Fibroblast of lung (primary cell): ENCODE results near the gene CACNG3. TPM values are rescaled to one million over a fixed set of nuclear protein-coding genes. Genes with fewer than 3 reads are reported as not detected.

Experiments
- DNase-seq, 2 donors: peaks; one replicate each; pipeline versions ENCODE4 v3.0.0 to v3.0.0-alpha.2; 2010; ENCODE audit warnings: low read depth in 2 of 2
- H2AFZ ChIP-seq: 2 replicates; pipeline ENCODE4 v1.5.1; 2012; ENCODE audit warnings: low read length, control low read depth, inconsistent platforms
- H3K27ac ChIP-seq: 2 replicates; pipeline ENCODE4 v1.5.1; 2011; ENCODE audit warnings: low read length, control low read depth; ENCODE audit not compliant: insufficient read depth
- H3K27me3 ChIP-seq: 2 replicates; pipeline ENCODE4 v1.5.1; 2011; ENCODE audit warnings: mild to moderate bottlenecking, low read length; ENCODE audit not compliant: control insufficient read depth, insufficient read depth
- H3K36me3 ChIP-seq: 2 replicates; pipeline ENCODE4 v1.5.1; 2011; ENCODE audit warnings: low read length; ENCODE audit not compliant: control insufficient read depth, insufficient read depth
- H3K4me1 ChIP-seq: 2 replicates; pipeline ENCODE4 v1.5.1; 2011; ENCODE audit warnings: low read length; ENCODE audit not compliant: control insufficient read depth, insufficient read depth; ENCODE audit errors: extremely low read depth
- H3K4me2 ChIP-seq: 2 replicates; pipeline ENCODE4 v1.5.1; 2011; ENCODE audit warnings: low read length, control low read depth; ENCODE audit not compliant: insufficient read depth; ENCODE audit errors: extremely low read depth
- H3K4me3 ChIP-seq, 4 experiments: fragments of 200-600 bp in 1 of 4; sonication (generic) in 1 of 4; replicated peaks in 1 of 4; 2 replicates each; pipeline ENCODE4 v1.5.1; 2011 to 2016; ENCODE audit warnings: low read length in 4 of 4, low read depth in 3 of 4, mild to moderate bottlenecking in 3 of 4, control low read depth in 2 of 4, inconsistent platforms in 1 of 4, mixed read lengths in 1 of 4; ENCODE audit not compliant: insufficient read depth in 1 of 4; ENCODE audit errors: control extremely low read depth in 1 of 4
- H3K79me2 ChIP-seq: 2 replicates; pipeline ENCODE4 v1.5.1; 2012; ENCODE audit warnings: mild to moderate bottlenecking, low read length, inconsistent platforms; ENCODE audit not compliant: control insufficient read depth, insufficient read depth
- H3K9ac ChIP-seq: 2 replicates; pipeline ENCODE4 v1.5.1; 2011; ENCODE audit warnings: mild to moderate bottlenecking, low read length, control low read depth; ENCODE audit not compliant: insufficient read depth
- H3K9me3 ChIP-seq: 2 replicates; pipeline ENCODE4 v1.5.1; 2012; ENCODE audit warnings: low read depth, low read length; ENCODE audit not compliant: control insufficient read depth, insufficient read depth
- H4K20me1 ChIP-seq: 2 replicates; pipeline ENCODE4 v1.5.1; 2011; ENCODE audit warnings: low read length; ENCODE audit not compliant: control insufficient read depth, insufficient read depth; ENCODE audit errors: extremely low read depth
- EZH2 ChIP-seq: IDR thresholded peaks from 2 replicates; pipeline ENCODE4 v1.5.1; 2012; ENCODE audit warnings: low read length, control low read depth, mild to moderate bottlenecking; ENCODE audit errors: missing control alignments
- polyA plus RNA-seq, 2 donors: library from polyadenylated mRNA; depleted of rRNA in 1 of 2; stranded (reverse) in 1 of 2; unstranded in 1 of 2; fragments of >200 nt; gene quantifications; 2 replicates each; pipeline ENCODE4 v1.2.1, GENCODE V29; 2011 to 2012; ENCODE audit warnings: missing spikeins in 1 of 2
- total RNA-seq: library from RNA; depleted of rRNA; stranded (reverse); fragments of >200 nt; gene quantifications from 2 replicates; pipeline ENCODE4 v1.2.1, GENCODE V29; 2014
- TF ChIP-seq, protein P1 (sequence below), 2 donors: IDR thresholded peaks in 1 of 2; conservative IDR thresholded peaks in 1 of 2; 1 replicate in 1 of 2; 2 replicates in 1 of 2; pipeline ENCODE4 v1.5.1; 2011 to 2012; ENCODE audit warnings: low read length in 2 of 2, control low read depth in 1 of 2, inconsistent platforms in 1 of 2, low read depth in 1 of 2, mild to moderate bottlenecking in 1 of 2

CACNG3 gene
- total and polyA plus RNA-seq, 2 donors (not counting 1 experiment from before 2014, with no cell fraction given), result not detected

DNA sequence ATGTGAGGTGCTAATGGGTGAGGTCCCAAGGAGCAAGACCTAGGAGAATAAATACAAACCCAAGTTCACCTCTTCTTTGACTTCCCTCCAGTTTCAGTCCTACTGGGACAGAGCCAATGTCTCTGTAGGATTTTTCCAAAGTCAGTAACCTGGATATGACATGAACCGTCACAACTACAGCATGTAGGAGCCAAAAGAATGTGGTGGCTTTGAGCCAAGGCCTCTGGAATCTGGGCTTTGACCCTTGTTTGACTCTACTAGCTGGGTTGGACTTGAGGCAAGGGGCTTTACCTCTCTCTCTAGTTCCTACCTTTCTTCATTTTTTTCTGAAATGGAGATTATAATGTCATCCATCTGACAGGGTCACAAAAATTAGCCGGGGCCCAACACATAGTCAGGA is 91.4 kb downstream of the CACNG3 start:
- no peak overlapping the region for H3K27ac ChIP-seq
- H3K36me3 ChIP-seq, result no peaks in the 10 kb centered on the region
- H3K4me3 ChIP-seq, result no peak overlapping the region
- H3K27me3 ChIP-seq, result no peaks in the 10 kb centered on the region
- H3K79me2 ChIP-seq, result no peaks in the 10 kb centered on the region
- no peak overlapping the region for H2AFZ ChIP-seq
- DNase-seq, result no peak
- no peak overlapping the region for H3K9ac ChIP-seq
- TF ChIP-seq, protein P1, sequence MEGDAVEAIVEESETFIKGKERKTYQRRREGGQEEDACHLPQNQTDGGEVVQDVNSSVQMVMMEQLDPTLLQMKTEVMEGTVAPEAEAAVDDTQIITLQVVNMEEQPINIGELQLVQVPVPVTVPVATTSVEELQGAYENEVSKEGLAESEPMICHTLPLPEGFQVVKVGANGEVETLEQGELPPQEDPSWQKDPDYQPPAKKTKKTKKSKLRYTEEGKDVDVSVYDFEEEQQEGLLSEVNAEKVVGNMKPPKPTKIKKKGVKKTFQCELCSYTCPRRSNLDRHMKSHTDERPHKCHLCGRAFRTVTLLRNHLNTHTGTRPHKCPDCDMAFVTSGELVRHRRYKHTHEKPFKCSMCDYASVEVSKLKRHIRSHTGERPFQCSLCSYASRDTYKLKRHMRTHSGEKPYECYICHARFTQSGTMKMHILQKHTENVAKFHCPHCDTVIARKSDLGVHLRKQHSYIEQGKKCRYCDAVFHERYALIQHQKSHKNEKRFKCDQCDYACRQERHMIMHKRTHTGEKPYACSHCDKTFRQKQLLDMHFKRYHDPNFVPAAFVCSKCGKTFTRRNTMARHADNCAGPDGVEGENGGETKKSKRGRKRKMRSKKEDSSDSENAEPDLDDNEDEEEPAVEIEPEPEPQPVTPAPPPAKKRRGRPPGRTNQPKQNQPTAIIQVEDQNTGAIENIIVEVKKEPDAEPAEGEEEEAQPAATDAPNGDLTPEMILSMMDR (conservative IDR thresholded peaks at IDR 0.05 in 1 of 2, IDR thresholded peaks at IDR 0.05 in 1 of 2; ENCODE audit: low read depth in 1 of 2, low read length in 2 of 2), result no peak
- TF ChIP-seq EZH2, result no peak
- no peaks in the 10 kb centered on the region for H3K9me3 ChIP-seq
- no peak overlapping the region for H3K4me2 ChIP-seq
- no peaks in the 10 kb centered on the region for H4K20me1 ChIP-seq
- no peaks in the 10 kb centered on the region for H3K4me1 ChIP-seq

DNA sequence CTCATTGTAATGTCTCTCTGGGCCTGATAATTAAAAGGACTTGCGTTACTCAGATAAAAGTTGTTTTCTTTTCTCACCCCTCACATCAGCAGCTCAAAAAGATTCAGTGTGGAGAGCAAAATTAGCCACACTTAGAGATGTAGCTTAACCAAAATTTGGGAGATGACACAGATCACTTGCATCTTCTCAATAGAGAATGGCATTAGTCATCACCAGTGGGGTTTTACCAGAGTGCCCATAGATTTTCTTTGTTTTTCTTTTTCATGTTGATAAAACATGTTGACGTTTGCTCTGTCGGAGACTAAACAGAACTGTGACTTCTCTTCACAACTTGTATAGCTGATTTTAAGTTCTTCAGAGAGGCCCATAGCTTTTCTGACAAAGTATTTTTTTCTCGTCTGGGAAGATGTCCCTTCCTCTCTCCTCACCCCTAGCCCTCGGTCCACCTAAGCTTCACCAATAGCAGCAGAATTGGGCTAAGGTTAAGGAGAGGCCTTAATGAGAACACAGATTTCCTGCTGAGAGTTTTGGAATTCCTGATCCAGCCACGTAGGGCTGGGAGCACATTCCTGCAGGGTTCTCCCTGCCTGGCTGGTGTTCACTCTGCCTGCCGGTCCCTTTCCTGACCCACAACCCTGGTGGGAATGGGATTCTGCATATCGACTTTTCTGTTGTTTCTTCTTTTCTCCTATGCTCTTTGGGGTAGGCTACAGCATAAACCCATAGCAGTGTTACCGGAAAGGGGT is 92.6 kb downstream of the CACNG3 start:
- no peak overlapping the region for H3K4me3 ChIP-seq
- H4K20me1 ChIP-seq, result no peaks in the 10 kb centered on the region
- no peak for DNase-seq
- H3K4me2 ChIP-seq, result no peak overlapping the region
- H3K9ac ChIP-seq, result no peak overlapping the region
- no peaks in the 10 kb centered on the region for H3K4me1 ChIP-seq
- no peaks in the 10 kb centered on the region for H3K36me3 ChIP-seq
- no peaks in the 10 kb centered on the region for H3K27me3 ChIP-seq
- H3K27ac ChIP-seq, result no peak overlapping the region
- H3K79me2 ChIP-seq, result no peaks in the 10 kb centered on the region
- H2AFZ ChIP-seq, result no peak overlapping the region
- H3K9me3 ChIP-seq, result no peaks in the 10 kb centered on the region
- TF ChIP-seq, protein P1 (conservative IDR thresholded peaks at IDR 0.05 in 1 of 2, IDR thresholded peaks at IDR 0.05 in 1 of 2; ENCODE audit: low read depth in 1 of 2, low read length in 2 of 2), result no peak
- TF ChIP-seq EZH2, result no peak

DNA sequence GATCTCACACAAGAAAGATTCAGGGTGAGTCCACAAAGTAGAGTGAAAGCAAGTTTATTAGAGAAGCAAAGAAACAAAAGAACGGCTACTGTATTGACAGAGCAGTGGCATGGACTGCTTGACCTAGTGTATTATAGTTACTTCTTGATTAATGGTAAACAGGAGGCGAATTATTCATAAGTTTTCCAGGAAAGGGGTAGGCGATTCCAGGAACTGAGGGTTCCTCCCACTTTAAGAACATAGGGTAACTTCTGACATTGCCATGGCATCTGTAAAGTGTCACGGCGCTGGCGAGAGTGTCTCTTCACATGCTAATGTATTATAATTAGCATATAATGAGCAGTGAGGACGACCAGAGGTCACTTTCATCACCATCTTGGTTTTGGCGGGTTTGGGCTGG is 93.2 kb downstream of the CACNG3 start:
- no peak for DNase-seq
- Histone ChIP-seq H3K4me2 (no peak overlapping the region), H2AFZ (no peak overlapping the region), H3K27me3 (no peaks in the 10 kb centered on the region), H3K27ac (no peak overlapping the region), H3K4me3 (no peak overlapping the region), H3K79me2 (no peaks in the 10 kb centered on the region), H3K9ac (no peak overlapping the region), H3K36me3 (no peaks in the 10 kb centered on the region), H3K4me1 (no peaks in the 10 kb centered on the region), H4K20me1 (no peaks in the 10 kb centered on the region), H3K9me3 (no peaks in the 10 kb centered on the region)
- TF ChIP-seq, protein P1 (conservative IDR thresholded peaks at IDR 0.05 in 1 of 2, IDR thresholded peaks at IDR 0.05 in 1 of 2; ENCODE audit: low read depth in 1 of 2, low read length in 2 of 2), result no peak
- no peak for TF ChIP-seq EZH2
